GM12891 (cell line): ENCODE measurements around the gene DNM3.

Experiments used
- POLR2A ChIP-seq: IDR thresholded peaks from 2 replicates; pipeline ENCODE4 v1.6.1; 2011; ENCODE audit warnings: low read depth, low read length, control low read depth
- POLR2AphosphoS5 ChIP-seq: IDR thresholded peaks from 2 replicates; pipeline ENCODE4 v1.6.1; 2011; ENCODE audit warnings: low read depth, low read length, control low read depth

DNA sequence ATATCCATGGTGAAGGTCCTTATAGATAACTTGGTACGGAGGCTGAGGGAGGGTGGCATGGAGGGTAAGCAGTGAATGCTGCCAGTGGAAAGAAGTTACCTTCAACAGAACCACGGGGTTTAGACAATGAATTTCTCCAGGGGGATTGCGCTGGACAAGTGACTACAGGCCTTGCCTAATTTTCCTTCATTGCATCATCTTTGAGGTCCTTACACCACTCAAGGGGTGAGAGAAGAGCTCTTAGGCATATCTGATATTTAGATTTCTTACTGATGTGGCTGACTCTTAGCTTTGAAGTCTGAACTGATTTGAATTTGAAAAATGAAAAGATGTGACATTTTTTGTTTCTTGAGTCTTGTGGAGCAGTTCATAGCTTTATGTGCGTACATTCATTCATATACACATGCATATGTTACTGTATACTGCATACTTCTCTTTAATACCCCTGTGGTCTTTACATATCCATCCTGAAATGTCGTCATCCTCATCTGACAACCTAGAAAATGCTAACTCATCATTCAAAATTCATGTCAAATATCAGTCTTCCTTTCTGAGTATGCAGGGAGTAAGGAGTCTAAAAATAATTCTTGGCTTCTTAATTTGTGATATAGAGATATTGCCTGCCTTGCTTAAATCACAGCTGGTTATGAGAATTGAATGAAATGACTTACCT lies 63.6 kb downstream of the DNM3 start:
- TF ChIP-seq POLR2A: no peak
- TF ChIP-seq POLR2AphosphoS5: no peak
